GM23338 (cell line): Measurements from ENCODE around the gene PCSK5. TPM values are rescaled to one million over a fixed set of nuclear protein-coding genes. Genes with fewer than 3 reads are reported as not detected.

Source experiments
- ATAC-seq: fragments of 200-7000 bp; cut with Tn5 transposase; 3 replicates; pipeline ENCODE4 v1.9.1; 2020
- DNase-seq: peaks from one replicate; pipeline ENCODE4 v3.0.0-alpha.2; 2015; ENCODE audit warnings: low spot score
- H2AFZ ChIP-seq: fragments of 200-600 bp; sonication (generic); 2 replicates; pipeline ENCODE4 v1.8.0; 2016; ENCODE audit warnings: antibody characterized with exemption, mild to moderate bottlenecking, moderate library complexity
- H3F3A ChIP-seq: fragments of 200-600 bp; sonication (generic); replicated peaks from 2 replicates; pipeline ENCODE4 v1.8.0; 2017; ENCODE audit warnings: antibody characterized with exemption, mixed run types, low read depth
- H3K27ac ChIP-seq: fragments of 200-600 bp; sonication (generic); 2 replicates; pipeline ENCODE4 v1.6.1; 2016; ENCODE audit warnings: low read depth
- H3K27me3 ChIP-seq: fragments of 200-600 bp; sonication (generic); 2 replicates; pipeline ENCODE4 v1.8.0; 2016; ENCODE audit warnings: mild to moderate bottlenecking, mixed run types, moderate library complexity; ENCODE audit not compliant: insufficient read depth
- H3K36me3 ChIP-seq: fragments of 200-600 bp; sonication (generic); 2 replicates; pipeline ENCODE4 v1.8.0; 2016; ENCODE audit warnings: mild to moderate bottlenecking; ENCODE audit not compliant: insufficient read depth
- H3K4me1 ChIP-seq: fragments of 200-600 bp; sonication (generic); 2 replicates; pipeline ENCODE4 v1.8.0; 2016; ENCODE audit warnings: mild to moderate bottlenecking, moderate library complexity; ENCODE audit not compliant: insufficient read depth
- H3K4me2 ChIP-seq: fragments of 200-600 bp; sonication (generic); 2 replicates; pipeline ENCODE4 v1.7.1; 2017; ENCODE audit warnings: mixed run types
- H3K4me3 ChIP-seq: fragments of 200-600 bp; sonication (generic); 2 replicates; pipeline ENCODE4 v1.6.1; 2016; ENCODE audit warnings: mixed run types
- H3K79me2 ChIP-seq: fragments of 200-600 bp; sonication (generic); replicated peaks from 2 replicates; pipeline ENCODE4 v1.8.0; 2017; ENCODE audit warnings: mild to moderate bottlenecking; ENCODE audit not compliant: insufficient read depth
- H3K9me2 ChIP-seq: fragments of 200-600 bp; sonication (generic); 2 replicates; pipeline ENCODE4 v1.8.0; 2017; ENCODE audit not compliant: insufficient read depth
- H4K20me1 ChIP-seq: fragments of 200-600 bp; sonication (generic); replicated peaks from 2 replicates; pipeline ENCODE4 v1.8.0; 2017; ENCODE audit warnings: mild to moderate bottlenecking; ENCODE audit not compliant: insufficient read depth
- H3K27ac Mint-ChIP-seq: 2 replicates; pipeline ENCODE4 v1.8.0; 2020; ENCODE audit warnings: inconsistent platforms, mild to moderate bottlenecking, moderate library complexity, mixed read lengths
- H3K27me3 Mint-ChIP-seq: 3 replicates; pipeline ENCODE4 v1.8.0; 2022; ENCODE audit warnings: low read depth, mild to moderate bottlenecking, moderate library complexity, mixed read lengths, inconsistent platforms; ENCODE audit not compliant: insufficient read depth, poor library complexity
- H3K36me3 Mint-ChIP-seq: 3 replicates; pipeline ENCODE4 v1.8.0; 2021; ENCODE audit warnings: low read depth, mild to moderate bottlenecking, inconsistent platforms, moderate library complexity, mixed read lengths
- H3K4me1 Mint-ChIP-seq: 3 replicates; pipeline ENCODE4 v1.8.0; 2020; ENCODE audit warnings: mild to moderate bottlenecking, inconsistent platforms, mixed read lengths
- H3K4me3 Mint-ChIP-seq: 3 replicates; pipeline ENCODE4 v1.8.0; 2021; ENCODE audit warnings: moderate library complexity, mild to moderate bottlenecking, inconsistent platforms, mixed read lengths
- H3K9me3 Mint-ChIP-seq: 3 replicates; pipeline ENCODE4 v1.8.0; 2020; ENCODE audit warnings: moderate library complexity, mild to moderate bottlenecking, inconsistent platforms, mixed read lengths
- CREB1 ChIP-seq: fragments of 250-450 bp; sonication (Bioruptor Pico); IDR thresholded peaks from 2 replicates; pipeline ENCODE4 v1.5.0; 2020; ENCODE audit warnings: low read depth, mild to moderate bottlenecking, moderate library complexity
- CTCF ChIP-seq, 2 experiments: fragments of 200-600 bp in 1 of 2; sonication (generic) in 1 of 2; conservative IDR thresholded peaks; 2 replicates each; pipeline versions ENCODE4 v1.5.1 to v1.6.1; 2016 to 2017; ENCODE audit warnings: antibody characterized with exemption in 2 of 2, low read depth in 2 of 2, mild to moderate bottlenecking in 2 of 2, moderate library complexity in 1 of 2
- ETS1 ChIP-seq: IDR thresholded peaks from 2 replicates; pipeline ENCODE4 v1.6.1; 2016; ENCODE audit warnings: antibody characterized with exemption
- EZH2 ChIP-seq: fragments of 200-600 bp; sonication (generic); IDR thresholded peaks from one replicate; pipeline ENCODE4 v1.8.0; 2017; ENCODE audit warnings: antibody characterized with exemption, mild to moderate bottlenecking, low read depth; ENCODE audit not compliant: unreplicated experiment
- EZH2phosphoT487 ChIP-seq: fragments of 200-600 bp; sonication (generic); IDR thresholded peaks from one replicate; pipeline ENCODE4 v1.8.1; 2018; ENCODE audit warnings: antibody characterized with exemption; ENCODE audit not compliant: unreplicated experiment
- NANOG ChIP-seq: IDR thresholded peaks from 2 replicates; pipeline ENCODE4 v1.6.1; 2016; ENCODE audit warnings: antibody characterized with exemption, borderline replicate concordance
- STAT1 ChIP-seq: IDR thresholded peaks from one replicate; pipeline ENCODE4 v1.6.1; 2016; ENCODE audit warnings: antibody characterized with exemption; ENCODE audit not compliant: unreplicated experiment
- ZNF114 ChIP-seq: fragments of 250-450 bp; sonication (Bioruptor Pico); IDR thresholded peaks from 2 replicates; pipeline ENCODE4 v1.5.0; 2020; ENCODE audit warnings: mild to moderate bottlenecking, moderate library complexity
- ZNF331 ChIP-seq: fragments of 250-450 bp; sonication (Bioruptor Pico); IDR thresholded peaks from 2 replicates; pipeline ENCODE4 v1.5.0; 2020; ENCODE audit warnings: low read depth, mild to moderate bottlenecking, moderate library complexity
- polyA plus RNA-seq: library from polyadenylated mRNA; unstranded; fragments of >200 nt; fragmentation: Nextera tagmentation; extraction: Ambion mirVana; gene quantifications from 2 replicates; pipeline ENCODE4 v1.2.1, GENCODE V29; 2016
- total RNA-seq: library from RNA; depleted of rRNA; stranded (reverse); fragments of >200 nt; shearing (Covaris generic); gene quantifications from 2 replicates; pipeline ENCODE4 v1.2.3, GENCODE V29; 2014
- TF ChIP-seq, protein P1 (sequence below): IDR thresholded peaks from one replicate; pipeline ENCODE4 v1.6.1; 2018; ENCODE audit warnings: antibody characterized with exemption; ENCODE audit not compliant: unreplicated experiment

The PCSK5 gene
- total and polyA plus RNA-seq, 2 experiments from 2014 or later = 12.3 to 34.8 TPM

DNA sequence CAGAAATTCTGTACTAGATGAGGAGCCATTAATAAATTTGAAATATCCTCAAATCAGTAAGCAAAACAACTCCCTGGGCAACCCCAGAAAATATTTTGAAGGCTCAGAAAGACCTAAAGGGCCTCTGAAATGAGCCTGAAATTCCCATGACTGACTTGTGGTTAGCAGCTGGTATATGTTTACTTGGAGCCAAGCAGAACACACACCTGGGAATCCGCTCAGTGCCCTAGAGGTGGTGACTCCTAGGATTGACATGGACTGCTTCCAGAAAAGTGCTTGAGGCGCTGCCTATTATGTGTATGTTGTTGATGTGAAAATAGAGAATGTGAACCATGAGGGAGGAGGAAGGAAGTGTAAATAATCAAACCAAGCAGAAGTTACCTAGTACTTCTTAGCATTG lies 489.0 kb downstream of the PCSK5 start:
- no peak for ATAC-seq
- H3K27ac Mint-ChIP-seq = no peak overlapping the region
- Histone ChIP-seq H3K4me2 (no peak overlapping the region), H3K4me3 (no peak overlapping the region), H3K79me2 (no peaks in the 10 kb centered on the region), H3K9me2 (no peaks in the 10 kb centered on the region; the same call in 1 of the 2 replicates), H3K4me1 (no peaks in the 10 kb centered on the region), H3K27ac (no peak overlapping the region), H3F3A (no peaks in the 10 kb centered on the region), H3K36me3 (no peaks in the 10 kb centered on the region), H3K27me3 (no peaks in the 10 kb centered on the region), H4K20me1 (no peaks in the 10 kb centered on the region), H2AFZ (no peak overlapping the region)
- no peaks in the 10 kb centered on the region for H3K27me3 Mint-ChIP-seq
- no peak for DNase-seq
- TF ChIP-seq STAT1 (no peak), ZNF114 (CRISPR knock-in tag) (no peak), NANOG (no peak), CTCF (conservative IDR thresholded peaks at IDR 0.05; ENCODE audit: low read depth in 2 of 2) (no peak), ETS1 (no peak), CREB1 (CRISPR knock-in tag) (no peak), EZH2 (no peak), EZH2phosphoT487 (no peak), ZNF331 (CRISPR knock-in tag) (no peak)
- TF ChIP-seq, protein P1, sequence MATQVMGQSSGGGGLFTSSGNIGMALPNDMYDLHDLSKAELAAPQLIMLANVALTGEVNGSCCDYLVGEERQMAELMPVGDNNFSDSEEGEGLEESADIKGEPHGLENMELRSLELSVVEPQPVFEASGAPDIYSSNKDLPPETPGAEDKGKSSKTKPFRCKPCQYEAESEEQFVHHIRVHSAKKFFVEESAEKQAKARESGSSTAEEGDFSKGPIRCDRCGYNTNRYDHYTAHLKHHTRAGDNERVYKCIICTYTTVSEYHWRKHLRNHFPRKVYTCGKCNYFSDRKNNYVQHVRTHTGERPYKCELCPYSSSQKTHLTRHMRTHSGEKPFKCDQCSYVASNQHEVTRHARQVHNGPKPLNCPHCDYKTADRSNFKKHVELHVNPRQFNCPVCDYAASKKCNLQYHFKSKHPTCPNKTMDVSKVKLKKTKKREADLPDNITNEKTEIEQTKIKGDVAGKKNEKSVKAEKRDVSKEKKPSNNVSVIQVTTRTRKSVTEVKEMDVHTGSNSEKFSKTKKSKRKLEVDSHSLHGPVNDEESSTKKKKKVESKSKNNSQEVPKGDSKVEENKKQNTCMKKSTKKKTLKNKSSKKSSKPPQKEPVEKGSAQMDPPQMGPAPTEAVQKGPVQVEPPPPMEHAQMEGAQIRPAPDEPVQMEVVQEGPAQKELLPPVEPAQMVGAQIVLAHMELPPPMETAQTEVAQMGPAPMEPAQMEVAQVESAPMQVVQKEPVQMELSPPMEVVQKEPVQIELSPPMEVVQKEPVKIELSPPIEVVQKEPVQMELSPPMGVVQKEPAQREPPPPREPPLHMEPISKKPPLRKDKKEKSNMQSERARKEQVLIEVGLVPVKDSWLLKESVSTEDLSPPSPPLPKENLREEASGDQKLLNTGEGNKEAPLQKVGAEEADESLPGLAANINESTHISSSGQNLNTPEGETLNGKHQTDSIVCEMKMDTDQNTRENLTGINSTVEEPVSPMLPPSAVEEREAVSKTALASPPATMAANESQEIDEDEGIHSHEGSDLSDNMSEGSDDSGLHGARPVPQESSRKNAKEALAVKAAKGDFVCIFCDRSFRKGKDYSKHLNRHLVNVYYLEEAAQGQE = no peak
- H3K4me3 Mint-ChIP-seq = no peak overlapping the region
- 0 out of 3 replicates have a peak, but pooled peaks cover 2% of the 10 kb centered on the region for H3K36me3 Mint-ChIP-seq
- peaks cover 7% of the 10 kb centered on the region; the same call in 2 of the 3 replicates for H3K4me1 Mint-ChIP-seq
- H3K9me3 Mint-ChIP-seq = no peaks in the 10 kb centered on the region
